IPS-18c (cell line): ENCODE results near the gene NPLOC4.

Experiments used
- H3K4me3 ChIP-seq: 2 replicates; pipeline ENCODE4 v1.7.0; 2013; ENCODE audit warnings: low read depth, mild to moderate bottlenecking, low read length, moderate library complexity; ENCODE audit not compliant: insufficient read depth
- H3K9me3 ChIP-seq: one replicate; pipeline ENCODE4 v1.6.1; 2013; ENCODE audit warnings: mild to moderate bottlenecking, low read length, moderate library complexity; ENCODE audit not compliant: control insufficient read depth, insufficient read depth

Gene NPLOC4

GRCh38 chr17:81515530-81516041, 121.3 kb downstream of the NPLOC4 start:
- Histone ChIP-seq H3K9me3 (peaks cover 4% of the 10 kb centered on the region), H3K4me3 (peak overlapping the region; percentile 76)

- peak overlapping the region; percentile 76 for H3K4me3 ChIP-seq
- H3K9me3 ChIP-seq = peaks cover 4% of the 10 kb centered on the region
These were observed 122.0 kb downstream of the NPLOC4 start for GRCh38 chr17:81514739-81515529.

GRCh38 chr17:81514489-81514738, 122.5 kb downstream of the NPLOC4 start:
- peak overlapping the region; percentile 76 for H3K4me3 ChIP-seq
- H3K9me3 ChIP-seq = peaks cover 4% of the 10 kb centered on the region

GRCh38 chr17:81513753-81514488, 123.0 kb downstream of the NPLOC4 start:
- H3K9me3 ChIP-seq = peaks cover 4% of the 10 kb centered on the region
- H3K4me3 ChIP-seq = peak overlapping the region; percentile 76

- H3K4me3 ChIP-seq = peak overlapping the region; percentile 76
- H3K9me3 ChIP-seq = peaks cover 4% of the 10 kb centered on the region
These were observed 123.5 kb downstream of the NPLOC4 start for GRCh38 chr17:81513372-81513752.

- H3K9me3 ChIP-seq = peaks cover 4% of the 10 kb centered on the region
- peak within 1 kb of the TSS; percentile 91 for H3K4me3 ChIP-seq
These were observed 124.1 kb downstream of the NPLOC4 start, which contains the start of gene ACTG1 for GRCh38 chr17:81512562-81513371. Gene ACTG1 (minus strand): TSS chr17:81512799. CDS start chr17:81512354, 445 bp downstream.

- Histone ChIP-seq H3K4me3 (peak overlapping the region; percentile 91), H3K9me3 (peaks cover 4% of the 10 kb centered on the region)
These were observed 124.9 kb downstream of the NPLOC4 start for GRCh38 chr17:81511804-81512561.

GRCh38 chr17:81511554-81511803, 125.4 kb downstream of the NPLOC4 start:
- H3K4me3 ChIP-seq = peak overlapping the region; percentile 91
- peaks cover 4% of the 10 kb centered on the region for H3K9me3 ChIP-seq

GRCh38 chr17:81510785-81511553, 125.9 kb downstream of the NPLOC4 start:
- Histone ChIP-seq H3K9me3 (peaks cover 4% of the 10 kb centered on the region), H3K4me3 (peak overlapping the region; percentile 91)

- Histone ChIP-seq H3K9me3 (peaks cover 4% of the 10 kb centered on the region), H3K4me3 (peak overlapping the region; percentile 91)
These were observed 126.7 kb downstream of the NPLOC4 start for GRCh38 chr17:81509972-81510784.

GRCh38 chr17:81509207-81509971, 127.5 kb downstream of the NPLOC4 start:
- Histone ChIP-seq H3K4me3 (peak overlapping the region; percentile 91), H3K9me3 (peaks cover 4% of the 10 kb centered on the region)

- H3K4me3 ChIP-seq = peak overlapping the region; percentile 91; the same call in 1 of the 2 replicates
These were observed 128.2 kb downstream of the NPLOC4 start for GRCh38 chr17:81508639-81509206.

More at GRCh38 chr17:81508639-81509206, 128.2 kb downstream of the NPLOC4 start:
- H3K9me3 ChIP-seq = peaks cover 4% of the 10 kb centered on the region
